Hematopoietic multipotent progenitor cell treated with erythropoietin and hydrocortisone succinate and interleukin-3 and kit ligand, for 6 days (in vitro differentiated cells): ENCODE data around the gene AP1G2.

ENCODE experiments used
- DNase-seq: peaks from one replicate; pipeline ENCODE4 v3.0.0-alpha.2; 2015

AP1G2 gene

DNA sequence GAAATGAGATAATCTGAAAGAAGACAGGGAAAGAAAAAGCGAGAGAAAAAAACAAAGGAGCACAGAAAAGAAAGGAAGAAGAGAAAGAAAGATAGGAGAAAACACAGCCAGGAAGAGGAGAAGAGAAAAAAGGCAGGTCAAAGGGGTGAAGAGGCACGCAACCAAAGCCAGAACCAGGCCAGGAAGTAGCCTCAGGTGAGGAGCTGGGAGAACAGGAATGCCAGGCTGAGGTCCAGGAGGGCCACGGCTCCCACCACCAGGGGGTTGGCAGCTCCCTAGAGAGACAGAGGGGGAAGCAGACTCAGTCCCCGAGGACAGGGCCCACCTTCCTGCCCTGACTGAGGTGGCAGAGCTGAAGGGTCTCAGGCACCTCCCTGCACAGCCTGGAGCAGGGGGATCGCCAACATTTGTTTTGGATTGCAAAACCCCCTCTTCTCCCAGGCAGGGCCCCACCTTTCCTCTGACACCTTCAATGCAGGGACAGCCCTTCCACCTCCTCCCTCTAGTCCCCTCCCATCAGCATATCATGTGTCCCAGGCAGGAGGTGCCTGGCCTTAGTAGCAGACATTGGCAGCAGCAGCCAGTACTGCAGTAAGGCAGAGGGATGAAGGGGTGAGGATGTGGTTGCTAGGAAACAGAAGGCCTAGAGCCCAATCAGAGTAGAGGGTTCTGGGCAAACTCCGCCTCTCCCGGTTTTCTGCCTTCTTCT lies 2.0 kb upstream of the AP1G2 start:
- DNase-seq = peak; percentile 71

DNA sequence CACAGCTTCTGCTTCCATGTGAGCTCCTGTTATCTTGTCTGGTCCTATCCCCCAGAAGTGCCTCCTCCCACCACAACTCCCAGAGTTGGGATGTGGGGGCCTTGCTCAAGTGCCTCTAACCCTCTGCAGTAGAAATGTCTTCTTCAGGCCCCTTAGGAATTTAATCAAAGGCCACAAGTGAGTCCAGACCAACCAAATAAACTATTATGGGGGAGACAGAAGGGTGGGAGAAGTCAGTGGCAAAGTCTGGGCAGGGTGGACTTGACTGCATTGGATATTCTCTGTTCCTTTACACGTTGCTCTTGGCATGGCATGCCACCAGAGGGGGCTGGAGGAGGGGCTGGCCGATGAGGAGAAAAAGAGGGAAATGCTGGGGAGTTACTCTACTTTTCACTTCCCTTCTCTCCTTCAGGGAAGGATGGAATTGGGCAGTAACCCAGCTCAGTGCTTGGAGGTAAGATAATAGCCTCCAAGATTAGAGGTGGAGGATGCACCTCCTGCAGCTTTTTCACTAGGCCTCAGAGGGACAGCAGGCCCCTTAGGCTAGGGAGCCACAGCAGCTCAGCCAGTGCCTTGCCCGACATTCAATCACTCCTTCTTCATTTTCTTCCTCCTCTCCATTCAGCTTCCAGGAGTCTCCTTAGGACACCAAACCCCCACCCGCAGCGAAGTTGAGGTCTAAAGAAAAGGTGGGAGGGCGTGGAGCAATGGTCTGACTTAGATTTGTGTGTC lies 1.2 kb upstream of the AP1G2 start:
- peak; percentile 76 for DNase-seq

DNA sequence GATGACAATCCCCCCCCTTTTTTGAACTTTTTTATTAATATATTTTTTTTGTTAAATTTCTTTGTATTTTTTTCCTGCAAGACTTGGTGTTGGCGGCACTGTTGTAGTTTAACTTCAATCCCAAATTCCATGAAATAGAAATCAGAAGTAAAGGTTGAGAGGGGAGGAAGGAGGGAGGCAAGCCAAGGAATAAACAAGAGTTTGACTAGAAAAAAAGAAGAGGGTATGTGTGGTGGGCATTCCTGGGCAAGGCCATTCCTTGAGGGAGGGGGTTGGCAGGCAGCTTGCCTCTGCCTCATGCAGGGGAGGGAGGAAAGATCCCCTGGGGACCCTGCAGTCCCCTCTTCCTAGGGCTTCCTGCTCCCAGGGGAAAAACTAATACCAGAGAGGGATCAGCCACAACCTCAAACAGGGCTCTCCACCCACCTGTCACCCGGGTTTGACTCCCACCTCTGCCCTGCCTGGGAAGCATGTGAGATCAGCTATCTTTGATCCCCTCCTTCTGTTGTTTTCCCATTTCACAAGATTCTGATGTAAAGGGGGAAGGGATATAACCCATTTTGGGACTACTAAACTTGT lies 519 bp upstream of the AP1G2 start:
- DNase-seq = no peak

DNA sequence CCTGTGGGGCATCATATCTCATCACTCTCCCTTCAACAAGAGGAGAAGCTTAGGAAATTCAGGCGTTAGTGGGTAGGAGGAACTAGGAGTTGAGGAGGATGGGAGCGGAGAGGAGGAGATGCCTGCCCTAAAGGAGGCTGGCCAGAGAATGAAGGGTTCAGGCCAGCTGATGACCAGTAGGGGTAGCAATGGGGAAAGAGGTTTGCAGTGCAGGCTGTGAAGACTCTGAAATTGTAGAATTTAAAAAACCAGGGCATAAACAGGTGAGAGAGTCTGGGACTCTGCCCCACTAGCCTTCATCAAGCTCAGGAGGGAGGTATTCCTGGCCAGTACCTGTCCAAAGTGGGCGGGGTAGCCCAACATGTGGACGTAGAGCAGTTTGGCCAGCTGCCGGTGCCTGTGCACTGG lies 809 bp downstream of the AP1G2 start:
- no peak for DNase-seq

DNA sequence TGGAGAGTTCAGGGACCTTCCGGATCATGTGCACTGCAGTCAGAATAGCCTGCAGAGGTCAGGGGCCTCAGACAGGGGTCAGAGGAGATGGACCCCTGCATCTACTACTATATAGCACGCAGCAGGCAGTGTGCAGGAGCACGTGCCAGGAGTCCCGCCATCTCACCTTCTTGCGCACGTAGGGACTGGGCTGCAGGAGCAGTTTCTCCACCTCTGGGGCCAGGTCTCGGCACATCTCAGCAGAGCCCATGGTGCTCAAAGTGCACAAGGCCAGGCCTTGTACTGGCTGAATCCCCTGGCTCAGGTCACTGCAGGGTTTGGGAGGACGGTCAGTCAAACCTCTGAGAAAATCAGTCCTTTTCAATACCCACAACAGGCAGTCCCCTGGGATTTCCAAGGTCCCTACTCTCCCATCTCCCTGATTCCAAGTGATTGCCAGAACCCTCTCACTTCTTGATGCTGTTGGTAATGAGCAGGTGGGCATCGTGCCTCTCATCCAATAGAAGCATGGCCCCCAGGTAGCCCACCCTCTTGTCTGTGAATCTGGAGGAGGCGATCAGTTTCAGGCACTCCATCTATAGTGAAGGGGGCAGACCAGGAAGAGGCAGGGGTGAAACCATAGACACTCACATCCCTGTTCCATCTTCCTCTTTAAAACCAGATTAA lies 1.3 kb downstream of the AP1G2 start:
- no peak for DNase-seq

DNA sequence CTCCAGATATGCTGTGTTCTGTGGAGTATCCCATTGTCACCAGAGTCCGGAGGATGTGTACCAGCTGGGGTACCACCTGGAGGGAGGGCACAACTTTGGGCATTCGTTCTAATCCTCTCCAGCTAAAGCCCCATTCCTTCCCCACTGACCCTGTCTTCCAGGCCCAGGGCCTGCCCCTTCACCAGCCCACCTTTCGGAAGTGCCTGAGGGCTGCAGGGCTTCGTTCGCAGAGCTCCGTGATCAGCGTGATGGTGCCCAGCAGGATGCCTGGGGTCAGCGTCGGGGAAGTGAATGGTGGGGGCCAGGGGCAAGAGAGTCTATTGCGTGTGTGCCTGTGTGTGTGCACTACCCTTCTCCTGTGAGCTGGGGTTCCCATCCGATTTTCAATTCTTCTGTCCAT lies 2.0 kb downstream of the AP1G2 start:
- DNase-seq = no peak

DNA sequence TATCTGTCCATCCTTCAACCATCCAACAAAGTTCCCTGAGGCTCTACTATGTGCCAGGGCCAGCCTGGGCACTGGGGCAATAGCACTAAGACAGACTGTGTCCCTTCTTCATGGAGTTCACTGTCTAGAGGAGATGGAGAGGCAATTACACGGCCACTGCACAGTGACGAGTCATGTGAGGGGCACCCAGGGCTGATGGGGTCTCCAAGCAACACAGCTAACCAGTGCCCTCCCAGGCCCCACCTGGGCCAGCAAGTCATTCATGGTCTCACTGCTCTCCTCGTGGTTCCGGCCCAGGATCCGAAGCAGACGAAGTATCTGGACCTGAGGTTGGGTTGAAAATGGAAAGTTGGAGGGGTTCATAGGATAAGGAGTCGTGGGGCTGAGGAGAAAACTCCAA lies 2.7 kb downstream of the AP1G2 start:
- no peak for DNase-seq

DNA sequence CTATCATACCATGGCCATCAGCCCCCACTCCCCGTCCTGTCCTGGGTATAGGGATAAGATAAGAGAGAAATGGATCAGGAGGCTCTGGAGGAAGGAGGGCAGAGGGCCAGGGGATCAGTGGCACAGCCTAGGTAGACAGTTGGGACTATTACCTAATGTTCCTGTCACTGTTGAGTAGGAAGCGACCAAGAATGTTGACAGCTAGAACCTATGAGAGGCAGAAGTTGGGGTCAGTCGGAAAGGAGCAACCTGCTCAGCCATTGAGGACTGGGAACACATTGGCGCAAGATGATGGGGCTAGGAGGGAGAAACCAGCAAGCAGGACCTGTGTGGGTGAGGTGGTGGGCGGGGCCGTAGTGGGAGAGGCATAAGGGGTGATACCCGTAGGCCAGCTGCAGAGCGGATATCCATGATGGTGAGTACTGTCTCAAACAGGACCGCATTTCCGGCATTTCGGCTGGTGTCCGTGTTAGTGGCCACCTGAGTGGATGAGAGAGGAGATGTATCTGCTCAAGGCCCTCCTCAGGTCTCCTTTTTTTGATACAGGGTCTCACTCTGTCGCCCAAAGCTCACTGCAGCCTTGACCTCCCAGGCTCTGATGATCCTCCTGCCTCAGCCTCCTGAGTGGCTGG lies 3.3 kb downstream of the AP1G2 start:
- DNase-seq = no peak

DNA sequence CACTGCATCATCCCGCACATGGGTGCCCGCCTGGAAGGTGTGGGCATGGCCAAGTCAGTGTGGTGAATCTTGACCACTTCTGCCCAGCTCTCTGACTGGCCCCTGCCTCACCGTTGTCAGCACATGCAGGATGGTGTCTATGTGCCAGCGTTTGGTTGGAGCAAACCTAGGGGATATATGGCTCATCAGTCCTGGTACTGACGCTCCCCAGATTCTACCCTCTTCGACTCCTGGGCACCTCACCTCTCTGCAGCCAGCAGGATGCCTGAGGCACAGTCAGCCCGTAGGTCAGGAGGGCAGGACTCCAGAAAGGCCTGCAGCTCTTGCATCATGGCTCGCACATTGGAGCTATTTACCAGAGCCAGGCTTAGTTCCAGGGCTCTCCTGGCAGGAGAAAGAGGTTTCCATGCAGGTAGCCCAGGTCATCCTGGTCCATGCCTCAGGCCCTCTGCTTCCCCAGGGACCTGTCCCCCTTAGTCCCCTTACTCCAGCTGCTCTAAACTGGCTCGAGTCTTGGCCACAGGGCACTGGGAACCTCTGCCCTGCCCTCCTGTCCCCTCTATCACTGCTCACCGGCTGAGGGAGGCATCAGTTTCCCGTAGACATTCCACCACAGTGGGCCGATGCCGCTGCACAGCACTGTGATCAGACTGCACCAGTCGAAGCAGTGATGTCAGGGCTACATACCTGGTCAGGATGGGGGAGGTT lies 4.0 kb downstream of the AP1G2 start:
- DNase-seq = no peak

DNA sequence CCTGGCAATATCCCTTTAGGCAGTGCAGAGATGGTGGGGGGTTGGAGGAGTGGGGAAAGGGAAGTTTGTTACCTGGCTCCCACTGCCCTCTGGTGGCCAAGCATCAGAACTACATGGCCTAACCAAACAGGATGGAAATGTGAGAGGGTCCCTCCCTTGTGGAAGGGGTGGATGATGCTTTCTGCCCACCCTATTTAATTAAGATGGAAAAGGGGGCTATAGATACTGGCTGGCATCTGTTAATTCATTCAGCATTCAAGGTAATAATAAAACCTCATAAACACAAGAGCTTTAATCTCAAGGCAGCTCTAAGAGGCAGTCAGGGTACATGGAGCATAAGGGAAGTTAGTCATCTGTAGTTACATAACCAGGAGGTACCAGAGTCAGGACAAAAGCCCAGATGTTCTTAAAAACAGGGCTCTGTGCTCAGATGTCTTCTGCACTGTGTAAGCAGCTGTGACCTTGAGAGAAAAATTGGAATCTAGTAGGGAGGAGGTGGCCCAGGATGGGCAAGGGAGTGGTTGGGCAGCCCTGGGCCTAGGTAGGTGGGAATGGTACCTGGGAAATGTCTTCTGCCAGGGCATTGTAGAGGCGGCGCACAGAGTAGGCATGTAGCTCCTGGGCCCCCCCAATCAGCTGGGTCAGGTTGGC lies 4.6 kb downstream of the AP1G2 start:
- peak; percentile 74 for DNase-seq

DNA sequence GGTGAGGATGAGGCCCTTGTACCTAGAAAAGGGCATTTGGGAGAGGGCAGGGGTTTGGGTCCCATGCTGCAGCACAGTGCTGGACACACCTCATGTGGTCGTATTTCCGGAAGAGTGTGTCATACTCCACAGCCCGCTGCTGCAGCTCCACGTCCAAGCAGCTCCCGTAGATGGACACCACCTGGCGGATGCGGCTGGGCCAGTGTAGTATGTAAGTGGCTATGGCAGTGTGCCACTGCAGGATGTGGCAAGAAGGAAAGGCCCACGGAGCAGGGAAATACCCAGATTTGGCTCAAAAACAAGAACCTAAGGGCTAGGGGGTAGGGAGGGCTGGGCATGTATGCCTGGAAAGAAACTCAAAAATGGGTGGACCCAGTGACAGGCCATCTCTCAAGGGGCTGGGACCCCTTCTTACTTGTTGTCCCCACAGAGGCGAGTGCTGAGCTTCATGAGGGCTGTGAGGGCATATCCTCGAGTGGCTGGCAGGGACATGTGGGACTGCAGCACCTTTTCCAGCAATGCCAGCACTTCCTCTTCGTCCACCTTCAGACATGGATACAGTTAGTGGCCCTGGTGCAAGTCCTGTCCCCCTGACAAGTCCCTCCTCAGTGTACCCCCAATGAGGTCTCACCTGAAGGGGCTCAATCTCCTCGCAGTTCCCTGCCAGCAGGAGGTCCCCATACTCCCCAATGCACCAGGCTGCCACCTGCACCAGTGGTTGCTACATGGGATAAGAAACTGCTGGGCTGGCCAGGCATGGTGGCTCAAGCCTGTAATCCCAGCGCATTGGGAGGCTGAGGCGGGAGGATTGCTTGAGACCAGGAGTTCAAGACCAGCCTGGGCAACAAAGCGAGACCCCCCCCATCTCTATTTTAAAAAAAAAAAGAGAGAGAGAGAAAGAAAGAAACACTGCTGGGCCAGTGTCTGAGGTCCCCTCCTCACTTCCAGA lies 5.4 kb downstream of the AP1G2 start:
- no peak for DNase-seq

DNA sequence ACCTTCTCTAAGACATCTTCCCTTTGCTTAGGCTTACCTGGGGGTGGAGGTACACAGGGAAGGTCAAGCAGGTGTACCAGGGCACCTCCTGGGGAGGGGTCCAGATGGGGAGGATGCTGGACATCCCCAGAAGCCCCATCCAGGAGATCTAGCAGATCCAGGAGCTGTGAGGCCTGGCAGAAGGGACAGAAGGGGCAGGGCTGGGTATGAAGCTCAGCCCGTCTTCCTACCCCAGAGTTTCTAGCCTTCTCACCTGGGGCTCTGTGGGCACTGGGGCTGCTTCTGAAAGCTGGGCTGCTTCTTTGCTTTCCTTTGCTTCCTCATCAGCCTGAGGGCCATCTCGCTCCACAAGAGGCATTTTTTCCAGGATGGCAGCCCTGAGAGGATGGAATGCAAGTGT lies 6.3 kb downstream of the AP1G2 start:
- no peak for DNase-seq

DNA sequence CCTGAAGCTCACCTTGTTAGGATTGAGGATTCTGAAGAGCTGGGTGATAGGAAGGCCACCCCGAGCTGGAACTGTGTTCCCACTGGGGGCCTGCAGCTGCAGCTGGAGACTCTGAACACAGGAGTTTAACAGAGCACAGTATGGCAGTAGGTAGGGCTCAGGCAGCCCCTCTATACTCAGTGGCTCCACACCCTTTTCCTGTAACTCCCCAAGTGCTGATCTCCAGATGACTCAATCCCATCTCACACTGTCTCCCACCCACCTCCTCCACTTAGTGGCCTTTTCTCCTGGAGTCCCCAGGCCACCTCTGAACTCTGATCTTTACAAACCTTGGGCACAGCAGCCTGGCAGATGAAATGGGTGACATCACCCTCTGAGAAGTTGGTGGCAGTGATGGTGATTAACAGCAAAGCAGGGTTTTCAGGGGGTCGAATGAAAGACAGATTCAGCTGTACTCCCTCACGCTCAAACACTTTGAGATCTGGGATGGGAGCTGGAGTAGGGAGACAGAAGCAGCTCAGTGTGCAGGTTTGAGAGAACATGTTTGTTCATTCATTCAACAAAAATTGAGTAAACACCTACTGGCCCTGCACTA lies 7.6 kb downstream of the AP1G2 start:
- DNase-seq = no peak

DNA sequence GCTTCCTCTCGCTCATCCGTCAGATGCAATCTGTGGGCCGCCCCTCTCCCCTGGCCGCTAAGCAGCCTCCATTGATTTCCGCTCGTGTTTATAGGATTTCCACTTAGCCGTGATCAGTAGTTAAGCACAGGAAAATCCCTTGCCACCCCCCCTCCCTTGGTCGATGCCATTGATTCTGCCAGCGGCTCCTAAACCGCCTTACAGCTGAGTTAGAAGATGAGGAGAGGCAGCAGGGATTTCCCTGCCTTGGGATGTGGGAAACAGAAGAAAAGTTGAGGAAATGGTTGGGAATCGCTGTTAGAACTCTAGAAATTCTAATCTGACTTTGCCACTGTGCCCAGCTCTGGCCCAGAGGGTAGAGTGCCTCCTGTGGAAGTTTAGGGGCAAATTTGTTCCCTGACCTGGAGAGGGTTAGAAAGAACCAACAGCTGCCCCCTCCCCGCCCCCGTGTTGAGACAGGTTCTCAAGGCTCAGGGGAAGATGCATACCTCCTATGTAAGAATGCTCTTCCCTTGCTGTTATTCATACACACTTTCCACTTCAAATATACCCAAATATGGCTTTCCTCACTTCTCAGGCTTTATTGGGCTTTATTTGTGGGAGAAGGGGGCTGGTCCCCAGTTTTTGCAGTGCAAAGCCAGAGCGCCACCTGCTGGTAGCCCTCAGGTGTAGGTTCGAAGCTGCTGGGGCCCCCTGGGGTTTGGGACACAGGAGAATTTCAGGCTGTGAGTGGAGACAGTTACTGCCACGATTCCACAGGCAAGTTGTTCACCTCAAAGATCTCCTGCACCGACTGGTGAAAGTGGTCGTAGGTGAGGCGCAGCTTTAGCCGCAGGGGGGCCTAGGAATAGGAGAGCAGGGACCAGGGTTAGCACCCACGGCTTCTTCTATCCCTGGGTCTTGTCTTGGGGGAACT lies 8.3 kb downstream of the AP1G2 start:
- peak; percentile 87 for DNase-seq

DNA sequence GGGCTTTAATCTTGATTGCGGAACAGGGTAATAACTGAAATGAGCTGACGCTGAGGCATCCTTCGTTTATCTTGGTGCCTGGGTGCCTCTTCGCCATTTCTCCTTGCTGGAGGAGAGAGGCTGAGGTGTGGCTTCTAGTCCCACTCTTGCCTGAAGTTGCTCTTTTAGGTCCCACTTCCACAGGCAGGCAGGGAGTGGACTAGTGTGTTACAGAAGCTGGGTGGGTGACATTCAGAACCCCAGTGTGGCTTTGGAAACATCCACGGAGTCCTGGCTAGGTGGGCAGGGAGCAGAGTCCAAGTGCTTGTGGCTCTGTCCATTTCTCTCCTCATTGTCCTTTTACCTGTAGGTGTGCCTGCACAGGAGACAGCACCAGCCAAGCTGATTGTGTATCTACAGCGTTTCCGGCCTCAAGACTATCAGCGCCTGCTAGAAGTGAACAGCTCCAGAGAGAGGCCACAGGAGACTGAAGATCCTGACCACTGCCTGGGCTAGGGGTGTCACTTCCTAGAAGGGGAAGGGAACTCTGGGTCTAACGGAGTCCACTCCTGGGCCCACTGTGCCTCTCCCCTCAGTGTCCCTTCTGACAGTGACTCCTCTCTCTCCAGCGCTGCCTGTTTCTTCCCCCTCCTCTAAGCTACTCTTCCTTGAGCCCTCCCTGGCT lies 9.1 kb downstream of the AP1G2 start:
- DNase-seq = no peak

DNA sequence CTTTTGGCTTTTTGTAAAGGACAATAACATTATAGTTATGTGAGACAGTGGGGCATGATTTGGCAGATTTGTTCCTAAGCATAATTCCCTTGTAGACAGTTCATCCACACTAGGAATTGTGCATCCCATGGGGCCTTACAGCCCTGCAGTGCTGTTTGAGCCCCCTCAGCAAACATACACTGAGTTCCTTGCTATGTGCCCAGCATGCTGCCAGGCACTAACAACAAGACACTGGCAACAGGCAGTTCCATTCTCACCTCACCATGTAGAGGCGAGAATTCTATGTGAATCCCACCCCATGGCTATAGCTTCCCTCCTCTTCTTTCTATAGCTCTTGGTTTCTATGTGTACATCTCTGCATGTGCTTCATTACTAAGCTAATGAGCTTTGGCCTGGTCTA lies 9.6 kb downstream of the AP1G2 start:
- DNase-seq = no peak

DNA sequence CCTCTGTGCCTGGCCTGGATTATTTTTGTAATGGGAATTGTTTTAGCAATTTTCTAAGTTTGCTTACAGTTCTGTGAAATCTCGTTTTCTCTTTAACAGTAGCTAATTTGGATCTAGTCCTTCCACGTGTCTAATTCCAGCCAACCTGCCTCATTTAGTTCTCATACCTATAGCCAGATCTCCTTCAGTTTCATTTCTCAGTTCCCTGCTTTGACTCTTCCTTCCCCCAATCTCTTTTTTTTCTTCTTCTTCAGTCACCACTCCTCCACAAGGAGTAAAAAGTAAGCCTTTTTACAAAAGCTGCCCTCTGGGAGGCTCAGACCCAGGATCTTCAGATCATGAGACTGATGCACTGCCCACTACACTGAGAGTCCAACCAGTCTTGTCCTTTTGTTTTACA lies 10.1 kb downstream of the AP1G2 start:
- DNase-seq = no peak

DNA sequence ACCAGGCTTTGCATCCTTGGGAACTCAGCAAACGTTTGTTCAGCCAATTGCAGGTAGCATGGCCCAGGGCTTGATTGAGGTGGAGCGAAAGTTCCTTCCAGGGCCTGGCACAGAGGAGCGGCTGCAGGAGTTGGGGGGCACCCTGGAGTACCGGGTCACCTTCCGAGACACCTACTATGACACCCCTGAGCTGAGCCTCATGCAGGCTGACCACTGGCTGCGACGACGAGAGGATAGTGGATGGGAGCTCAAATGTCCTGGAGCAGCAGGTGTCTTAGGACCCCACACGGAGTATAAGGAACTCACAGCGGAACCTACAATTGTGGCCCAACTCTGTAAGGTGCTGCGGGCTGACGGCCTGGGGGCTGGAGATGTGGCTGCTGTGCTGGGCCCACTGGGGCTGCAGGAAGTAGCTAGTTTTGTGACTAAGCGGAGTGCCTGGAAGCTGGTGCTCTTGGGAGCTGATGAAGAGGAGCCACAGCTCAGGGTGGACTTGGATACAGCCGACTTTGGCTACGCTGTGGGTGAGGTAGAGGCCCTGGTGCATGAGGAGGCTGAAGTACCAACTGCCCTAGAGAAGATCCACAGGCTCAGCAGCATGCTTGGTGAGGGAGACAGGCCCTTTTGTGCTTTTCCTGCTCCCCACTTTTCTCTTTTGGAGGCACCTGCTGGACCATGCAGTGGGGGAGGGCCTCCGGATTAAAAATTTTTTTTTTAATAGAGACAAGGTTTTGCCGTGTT lies 10.7 kb downstream of the AP1G2 start:
- DNase-seq = peak; percentile 28
